CD14-positive monocyte (primary cell): ENCODE data around the gene ATP6V0A1. TPM values are rescaled to one million over a fixed set of nuclear protein-coding genes. Genes with fewer than 3 reads are reported as not detected.

ENCODE experiments used
- DNase-seq, 3 donors: peaks; one replicate each; pipeline ENCODE4 v3.0.0-alpha.2; 2011 to 2022
- H2AFZ ChIP-seq: 2 replicates; pipeline ENCODE4 v1.6.0; 2012; ENCODE audit warnings: mild to moderate bottlenecking, low read depth, low read length, inconsistent platforms; ENCODE audit not compliant: insufficient read depth, poor library complexity, severe bottlenecking
- H3K27ac ChIP-seq, 2 donors: 1 replicate in 1 of 2; 2 replicates in 1 of 2; pipeline ENCODE4 v1.5.1; 2012 to 2013; ENCODE audit warnings: low read length in 2 of 2, control low read depth in 1 of 2, inconsistent platforms in 1 of 2, low read depth in 1 of 2, mild to moderate bottlenecking in 1 of 2
- H3K27me3 ChIP-seq, 2 donors: one replicate each; pipeline versions ENCODE4 v1.6.0 to v1.6.1; 2011 to 2013; ENCODE audit warnings: low read length in 2 of 2; ENCODE audit not compliant: control insufficient read depth in 2 of 2, insufficient read depth in 2 of 2
- H3K36me3 ChIP-seq, 2 donors: replicated peaks in 1 of 2; 1 replicate in 1 of 2; 2 replicates in 1 of 2; pipeline versions ENCODE4 v1.5.1 to v1.6.1; 2012 to 2013; ENCODE audit warnings: low read length in 2 of 2, control low read depth in 1 of 2, inconsistent platforms in 1 of 2, mild to moderate bottlenecking in 1 of 2; ENCODE audit not compliant: insufficient read depth in 2 of 2, control insufficient read depth in 1 of 2
- H3K4me1 ChIP-seq, 2 donors: 1 replicate in 1 of 2; 2 replicates in 1 of 2; pipeline versions ENCODE4 v1.5.1 to v1.6.1; 2012 to 2013; ENCODE audit warnings: low read length in 2 of 2, control low read depth in 1 of 2, inconsistent platforms in 1 of 2, mild to moderate bottlenecking in 1 of 2, moderate library complexity in 1 of 2; ENCODE audit not compliant: insufficient read depth in 2 of 2, control insufficient read depth in 1 of 2
- H3K4me2 ChIP-seq: replicated peaks from 2 replicates; pipeline ENCODE3; 2012; ENCODE audit warnings: low read length, moderate library complexity, mild to moderate bottlenecking; ENCODE audit not compliant: poor library complexity, severe bottlenecking; ENCODE audit errors: extremely low read depth
- H3K4me3 ChIP-seq, 3 experiments: fragments of 200-600 bp in 1 of 3; sonication (generic) in 1 of 3; replicated peaks in 1 of 3; 1 replicate in 2 of 3; 2 replicates in 1 of 3; pipeline ENCODE4 v1.5.1; 2011 to 2013; ENCODE audit warnings: low read length in 3 of 3, mild to moderate bottlenecking in 3 of 3, control low read depth in 2 of 3, low read depth in 2 of 3, inconsistent platforms in 1 of 3, moderate library complexity in 1 of 3
- H3K79me2 ChIP-seq: 2 replicates; pipeline ENCODE4 v1.6.0; 2012; ENCODE audit warnings: mild to moderate bottlenecking, control low read depth, inconsistent platforms, low read length, moderate library complexity; ENCODE audit not compliant: insufficient read depth
- H3K9ac ChIP-seq: 2 replicates; pipeline ENCODE4 v1.6.0; 2017; ENCODE audit warnings: low read length, mild to moderate bottlenecking; ENCODE audit not compliant: insufficient read depth, poor library complexity, severe bottlenecking
- H3K9me3 ChIP-seq, 2 donors: replicated peaks in 1 of 2; 1 replicate in 1 of 2; 2 replicates in 1 of 2; pipeline versions ENCODE4 v1.5.1 to v1.6.1; 2012 to 2013; ENCODE audit warnings: low read length in 2 of 2, control low read depth in 1 of 2; ENCODE audit not compliant: control insufficient read depth in 1 of 2, insufficient read depth in 1 of 2
- H4K20me1 ChIP-seq: 2 replicates; pipeline ENCODE4 v1.6.0; 2012; ENCODE audit warnings: mild to moderate bottlenecking, low read length, control low read depth, moderate library complexity; ENCODE audit not compliant: insufficient read depth
- H3K27ac Mint-ChIP-seq, 7 donors: one replicate each; pipeline ENCODE4 v1.8.0; 2020; ENCODE audit warnings: mild to moderate bottlenecking in 7 of 7, mixed read lengths in 7 of 7, moderate library complexity in 6 of 7, inconsistent platforms in 2 of 7
- H3K27me3 Mint-ChIP-seq, 3 donors: one replicate each; pipeline ENCODE4 v1.8.0; 2021 to 2022; ENCODE audit warnings: low read depth in 3 of 3, mild to moderate bottlenecking in 3 of 3, mixed read lengths in 3 of 3, moderate library complexity in 3 of 3, inconsistent platforms in 1 of 3
- H3K36me3 Mint-ChIP-seq, 2 donors: one replicate each; pipeline ENCODE4 v1.8.0; 2020; ENCODE audit warnings: mixed read lengths in 2 of 2, inconsistent platforms in 1 of 2, mild to moderate bottlenecking in 1 of 2
- H3K4me1 Mint-ChIP-seq: one replicate; pipeline ENCODE4 v1.8.0; 2020; ENCODE audit warnings: mild to moderate bottlenecking, mixed read lengths
- H3K4me3 Mint-ChIP-seq, 2 donors: one replicate each; pipeline ENCODE4 v1.8.0; 2020; ENCODE audit warnings: mild to moderate bottlenecking in 2 of 2, mixed read lengths in 2 of 2, moderate library complexity in 1 of 2
- H3K9me3 Mint-ChIP-seq, 7 donors: one replicate each; pipeline ENCODE4 v1.8.0; 2020 to 2022; ENCODE audit warnings: mixed read lengths in 7 of 7, mild to moderate bottlenecking in 6 of 7, moderate library complexity in 6 of 7, inconsistent platforms in 2 of 7
- CTCF ChIP-seq: fragments of 200-600 bp; IDR thresholded peaks from one replicate; pipeline ENCODE4 v1.8.0; 2022; ENCODE audit warnings: antibody characterized with exemption, mild to moderate bottlenecking
- WGBS: methylation state at CpG from one replicate; pipeline ENCODE4 v1.1.5; 2013; ENCODE audit warnings: missing lambda C conversion rate; ENCODE audit not compliant: insufficient coverage; 5-methylcytosine and 5-hydroxymethylcytosine counted together
- intact Hi-C, 2 donors: fragments of 100-400 bp; cut with micrococcal nuclease; formaldehyde crosslinking; loops; one replicate each; pipeline versions ENCODE4 v1.15.0 to v1.15.1; 2023
- polyA plus RNA-seq, 3 donors: library from polyadenylated mRNA; depleted of rRNA in 1 of 3; unstranded in 2 of 3; stranded (reverse) in 1 of 3; fragments of 300-500 nt in 2 of 3; fragments of >200 nt in 1 of 3; fragmentation: Illumina TruSeq in 2 of 3; gene quantifications; 1 replicate in 2 of 3; 2 replicates in 1 of 3; pipeline ENCODE4 v1.2.3, GENCODE V29; 2012 to 2021

ATP6V0A1 gene
- polyA plus RNA-seq, 3 donors: 36.1 to 126 (median 55.1) TPM

GRCh38 chr17:42431758-42432161 lies 26.9 kb upstream of the ATP6V0A1 start:
- Histone ChIP-seq H3K27me3 (no peaks in the 10 kb centered on the region), H3K9ac (no peak overlapping the region), H3K36me3 (no peaks in the 10 kb centered on the region), H3K9me3 (no peaks in the 10 kb centered on the region), H2AFZ (no peak overlapping the region), H3K4me3 (no peak overlapping the region), H3K4me1 (peaks cover 4 to 6% of the 10 kb centered on the region in 2 donors), H3K27ac (no peak overlapping the region), H4K20me1 (no peaks in the 10 kb centered on the region), H3K4me2 (no peak overlapping the region), H3K79me2 (no peaks in the 10 kb centered on the region)
- TF ChIP-seq CTCF: no peak
- no peak overlapping the region for H3K27ac Mint-ChIP-seq
- no peaks in the 10 kb centered on the region for H3K36me3 Mint-ChIP-seq
- H3K27me3 Mint-ChIP-seq: peaks cover 1 to 21% (median 8%) of the 10 kb centered on the region in 3 donors
- peaks cover 7% of the 10 kb centered on the region for H3K4me1 Mint-ChIP-seq
- H3K9me3 Mint-ChIP-seq: peaks cover 0 to 1% (median 0%) of the 10 kb centered on the region in 7 donors
- WGBS: 16% methylated on average over 2 of the region's 3 CpGs
- intact Hi-C loops: no loop called here
- no peak for DNase-seq
- H3K4me3 Mint-ChIP-seq: no peak overlapping the region

- H3K4me1 ChIP-seq: peaks cover 11 to 18% of the 10 kb centered on the region in 2 donors
- no peaks in the 10 kb centered on the region for H3K27me3 ChIP-seq
- H3K79me2 ChIP-seq: no peaks in the 10 kb centered on the region
- no peak overlapping the region for H3K4me3 ChIP-seq
- no peak overlapping the region for H2AFZ ChIP-seq
- intact Hi-C loops: no loop called here
- H3K9ac ChIP-seq: no peak overlapping the region
- TF ChIP-seq CTCF: no peak
- Mint-ChIP-seq H3K4me1 (peaks cover 15% of the 10 kb centered on the region), H3K27me3 (peaks cover 1 to 9% (median 2%) of the 10 kb centered on the region in 3 donors), H3K36me3 (no peaks in the 10 kb centered on the region), H3K27ac (no peak overlapping the region), H3K4me3 (no peak overlapping the region), H3K9me3 (peaks cover 0 to 1% (median 0%) of the 10 kb centered on the region in 7 donors)
- no peak for DNase-seq
- no CpG with 5 or more reads among the region's 6 CpGs for WGBS
- H3K27ac ChIP-seq: no peak overlapping the region
- no peaks in the 10 kb centered on the region for H3K9me3 ChIP-seq
- H4K20me1 ChIP-seq: no peaks in the 10 kb centered on the region
- H3K4me2 ChIP-seq: no peak overlapping the region
- no peaks in the 10 kb centered on the region for H3K36me3 ChIP-seq
These were observed 22.3 kb upstream of the ATP6V0A1 start for GRCh38 chr17:42436391-42436790.
